Tibial nerve (tissue), 4 donors: ENCODE measurements around the gene TRIM24.

Source experiments
- CTCF ChIP-seq, 5 experiments: fragments of 200-600 bp in 3 of 5; fragments of 450-650 bp in 2 of 5; sonication (generic) in 3 of 5; IDR thresholded peaks; one replicate each; pipeline ENCODE4 v1.5.1; 2016 to 2019; ENCODE audit warnings: antibody characterized with exemption in 5 of 5, mild to moderate bottlenecking in 3 of 5, moderate library complexity in 2 of 5
- EP300 ChIP-seq, 2 donors: sonication (generic); formaldehyde crosslinking; IDR thresholded peaks; one replicate each; pipeline ENCODE4 v1.6.1; 2017; ENCODE audit warnings: antibody characterized with exemption in 2 of 2, mild to moderate bottlenecking in 1 of 2
- POLR2A ChIP-seq, 2 donors: fragments of 450-650 bp; IDR thresholded peaks; one replicate each; pipeline ENCODE4 v1.6.1; 2017; ENCODE audit warnings: antibody characterized with exemption in 2 of 2, mild to moderate bottlenecking in 2 of 2, moderate library complexity in 2 of 2

- TF ChIP-seq CTCF (IDR thresholded peaks at IDR 0.05), result no peak
- no peak for TF ChIP-seq EP300 (IDR thresholded peaks at IDR 0.05)
- TF ChIP-seq POLR2A (IDR thresholded peaks at IDR 0.05), result no peak
Observed at GRCh38 chr7:138525757-138526156, 65.7 kb downstream of the TRIM24 start.
